ENCODE measurements around the gene SPRR1B. TPM values are rescaled to one million over a fixed set of nuclear protein-coding genes. Genes with fewer than 3 reads are reported as not detected.
"Not testable (repeated sequence)": the region's sequence is repeated elsewhere in the genome, so short reads cannot be mapped to it uniquely, and the experiment has no call there.

Gene SPRR1B
- total and polyA plus RNA-seq, 2 donors (not counting 1 experiment from before 2014, with no cell fraction given) = not detected

DNA sequence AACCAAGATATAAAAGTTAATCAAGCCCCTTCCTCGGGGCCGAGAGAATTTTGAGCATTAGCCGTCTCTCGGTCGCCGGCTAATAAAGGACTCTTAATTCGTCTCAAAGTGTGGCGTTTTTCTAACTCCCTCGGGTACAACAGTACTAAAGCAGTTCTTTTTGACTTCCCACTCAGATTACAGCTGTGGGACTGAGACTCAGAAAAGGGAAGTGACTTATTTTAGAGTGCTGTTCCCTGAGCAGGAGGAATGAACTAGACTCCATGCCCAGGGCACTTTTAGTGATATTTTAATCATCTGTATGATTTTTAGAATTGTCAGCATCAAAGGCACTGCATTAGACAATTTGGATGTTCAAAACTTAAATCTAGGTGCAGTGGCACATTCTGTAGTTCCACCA is 8.7 kb upstream of the SPRR1B start:
- ATAC-seq (ENCODE audit: low read depth); H3K9ac ChIP-seq (ENCODE audit: low read length); H3K9me3 Mint-ChIP-seq (ENCODE audit: insufficient read depth); H3K36me3 ChIP-seq (replicated peaks in 1 of 2; ENCODE audit: control extremely low read depth in 1 of 2, control insufficient read depth in 1 of 2, extremely low read depth in 1 of 2, insufficient read depth in 2 of 2, low read length in 1 of 2); H3K4me3 ChIP-seq (ENCODE audit: control extremely low read depth in 1 of 5, extremely low read depth in 1 of 5, insufficient read depth in 1 of 5, low read depth in 2 of 5, low read length in 4 of 5); H2AFZ ChIP-seq (ENCODE audit: insufficient read depth, low read depth, low read length, poor library complexity, severe bottlenecking); H4K20me1 ChIP-seq (ENCODE audit: control insufficient read depth, insufficient read depth, low read length, poor library complexity, severe bottlenecking); H3K27ac ChIP-seq (ENCODE audit: low read length in 2 of 2); H3K79me2 ChIP-seq (ENCODE audit: control insufficient read depth, insufficient read depth, low read length); H3K4me3 Mint-ChIP-seq; intact Hi-C loops (cut with micrococcal nuclease); H3K27ac Mint-ChIP-seq; H3K4me2 ChIP-seq (replicated peaks; ENCODE audit: low read depth, low read length, poor library complexity, severe bottlenecking); H3K4me1 ChIP-seq (ENCODE audit: control insufficient read depth in 2 of 2, insufficient read depth in 2 of 2, low read length in 2 of 2); POLR2A ChIA-PET; DNase-seq; H3K4me1 Mint-ChIP-seq; H3K27me3 ChIP-seq (replicated peaks in 1 of 4; ENCODE audit: control extremely low read depth in 1 of 4, control insufficient read depth in 3 of 4, insufficient read depth in 4 of 4, low read length in 3 of 4): not testable (repeated sequence)
- H3K9me3 ChIP-seq (ENCODE audit: control extremely low read depth in 1 of 3, control insufficient read depth in 2 of 3, insufficient read depth in 1 of 3, low read length in 2 of 3) = peaks cover 0 to 11% (median 0%) of the 10 kb centered on the region in 3 donors
- WGBS (ENCODE audit: insufficient coverage) = 10% methylated on average over 6 of the region's 9 CpGs
- H3K27me3 Mint-ChIP-seq = peaks cover 37% of the 10 kb centered on the region
- CTCF ChIA-PET = interaction anchor here (0.6 kb wide), 1 partner anchor 15 kb away, joined by 3 read pairs; no protein-coding TSS in a partner anchor

- Histone ChIP-seq H3K9me3 (ENCODE audit: control extremely low read depth in 1 of 3, control insufficient read depth in 2 of 3, insufficient read depth in 1 of 3, low read length in 2 of 3) (peaks cover 0 to 7% (median 0%) of the 10 kb centered on the region in 3 donors), H4K20me1 (ENCODE audit: control insufficient read depth, insufficient read depth, low read length, poor library complexity, severe bottlenecking) (no peaks in the 10 kb centered on the region), H3K4me1 (ENCODE audit: control insufficient read depth in 2 of 2, insufficient read depth in 2 of 2, low read length in 2 of 2) (no peaks in the 10 kb centered on the region), H3K4me2 (replicated peaks; ENCODE audit: low read depth, low read length, poor library complexity, severe bottlenecking) (no peak overlapping the region), H3K36me3 (replicated peaks in 1 of 2; ENCODE audit: control extremely low read depth in 1 of 2, control insufficient read depth in 1 of 2, extremely low read depth in 1 of 2, insufficient read depth in 2 of 2, low read length in 1 of 2) (no peaks in the 10 kb centered on the region), H2AFZ (ENCODE audit: insufficient read depth, low read depth, low read length, poor library complexity, severe bottlenecking) (no peak overlapping the region), H3K79me2 (ENCODE audit: control insufficient read depth, insufficient read depth, low read length) (no peaks in the 10 kb centered on the region), H3K27me3 (replicated peaks in 1 of 4; ENCODE audit: control extremely low read depth in 1 of 4, control insufficient read depth in 3 of 4, insufficient read depth in 4 of 4, low read length in 3 of 4) (peaks cover 0 to 4% (median under 1%) of the 10 kb centered on the region in 4 experiments), H3K27ac (ENCODE audit: low read length in 2 of 2) (no peak overlapping the region), H3K9ac (ENCODE audit: low read length) (no peak overlapping the region), H3K4me3 (ENCODE audit: control extremely low read depth in 1 of 5, extremely low read depth in 1 of 5, insufficient read depth in 1 of 5, low read depth in 2 of 5, low read length in 4 of 5) (no peak overlapping the region)
- intact Hi-C loops (cut with micrococcal nuclease) = no loop called here
- TF ChIP-seq EZH2 (IDR thresholded peaks at IDR 0.05; ENCODE audit: borderline replicate concordance, insufficient read depth, low read depth, low read length, poor library complexity, severe bottlenecking) = no peak
- TF ChIP-seq, protein P1, sequence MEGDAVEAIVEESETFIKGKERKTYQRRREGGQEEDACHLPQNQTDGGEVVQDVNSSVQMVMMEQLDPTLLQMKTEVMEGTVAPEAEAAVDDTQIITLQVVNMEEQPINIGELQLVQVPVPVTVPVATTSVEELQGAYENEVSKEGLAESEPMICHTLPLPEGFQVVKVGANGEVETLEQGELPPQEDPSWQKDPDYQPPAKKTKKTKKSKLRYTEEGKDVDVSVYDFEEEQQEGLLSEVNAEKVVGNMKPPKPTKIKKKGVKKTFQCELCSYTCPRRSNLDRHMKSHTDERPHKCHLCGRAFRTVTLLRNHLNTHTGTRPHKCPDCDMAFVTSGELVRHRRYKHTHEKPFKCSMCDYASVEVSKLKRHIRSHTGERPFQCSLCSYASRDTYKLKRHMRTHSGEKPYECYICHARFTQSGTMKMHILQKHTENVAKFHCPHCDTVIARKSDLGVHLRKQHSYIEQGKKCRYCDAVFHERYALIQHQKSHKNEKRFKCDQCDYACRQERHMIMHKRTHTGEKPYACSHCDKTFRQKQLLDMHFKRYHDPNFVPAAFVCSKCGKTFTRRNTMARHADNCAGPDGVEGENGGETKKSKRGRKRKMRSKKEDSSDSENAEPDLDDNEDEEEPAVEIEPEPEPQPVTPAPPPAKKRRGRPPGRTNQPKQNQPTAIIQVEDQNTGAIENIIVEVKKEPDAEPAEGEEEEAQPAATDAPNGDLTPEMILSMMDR (IDR thresholded peaks at IDR 0.05) = no peak
- DNase-seq = no peak
- CTCF ChIA-PET = no interaction called here
- WGBS (ENCODE audit: insufficient coverage) = 99% methylated on average over 7 of the region's 7 CpGs
- POLR2A ChIA-PET = no interaction called here
- peaks cover 38% of the 10 kb centered on the region for H3K27me3 Mint-ChIP-seq
- H3K4me1 Mint-ChIP-seq = peaks cover 5% of the 10 kb centered on the region
- H3K4me3 Mint-ChIP-seq = no peak overlapping the region
- no peak for ATAC-seq (ENCODE audit: low read depth)
- H3K27ac Mint-ChIP-seq = no peak overlapping the region
- H3K9me3 Mint-ChIP-seq (ENCODE audit: insufficient read depth) = peaks cover 2% of the 10 kb centered on the region
These were observed 7.9 kb upstream of the SPRR1B start for GRCh38 chr1:153023109-153023508.

Measured in B cell (primary cell).